ENCODE data around the gene ZFR.

GRCh38 chr5:32476891-32477290, 32.4 kb upstream of the ZFR start:
- TF ChIP-seq CTCF (IDR thresholded peaks at IDR 0.05): no peak
- TF ChIP-seq POLR2A (IDR thresholded peaks at IDR 0.05): no peak
